Ovary (tissue), 3 donors: ENCODE data around the gene SCARB2.

Source experiments
- CTCF ChIP-seq, 3 donors: fragments of 450-650 bp in 2 of 3; fragments of 200-600 bp in 1 of 3; IDR thresholded peaks; one replicate each; pipeline versions ENCODE4 v1.5.1 to v1.8.0; 2016 to 2022; ENCODE audit warnings: antibody characterized with exemption in 3 of 3, mild to moderate bottlenecking in 1 of 3
- EP300 ChIP-seq: sonication (generic); formaldehyde crosslinking; IDR thresholded peaks from one replicate; pipeline ENCODE4 v1.6.1; 2017; ENCODE audit warnings: antibody characterized with exemption
- donor health status: DM: no; HTN: no; CAD: no.

GRCh38 chr4:76194325-76194724 lies 19.3 kb downstream of the SCARB2 start:
- no peak for TF ChIP-seq CTCF (IDR thresholded peaks at IDR 0.05)
- TF ChIP-seq EP300: no peak
